K562 treated with DMSO at 1 percent for 48 hours (cell line): ENCODE data around the gene OR2T11. TPM values are rescaled to one million over a fixed set of nuclear protein-coding genes. Genes with fewer than 3 reads are reported as not detected.

Source experiments
- total RNA-seq: library from RNA; unstranded; fragments of 300-600 nt; gene quantifications from 2 replicates; pipeline ENCODE4 v1.2.3, GENCODE V29; 2022; ENCODE audit warnings: low replicate concordance; ENCODE audit errors: extremely low read depth

The OR2T11 gene
- total RNA-seq, result not detected in 2 replicates

DNA sequence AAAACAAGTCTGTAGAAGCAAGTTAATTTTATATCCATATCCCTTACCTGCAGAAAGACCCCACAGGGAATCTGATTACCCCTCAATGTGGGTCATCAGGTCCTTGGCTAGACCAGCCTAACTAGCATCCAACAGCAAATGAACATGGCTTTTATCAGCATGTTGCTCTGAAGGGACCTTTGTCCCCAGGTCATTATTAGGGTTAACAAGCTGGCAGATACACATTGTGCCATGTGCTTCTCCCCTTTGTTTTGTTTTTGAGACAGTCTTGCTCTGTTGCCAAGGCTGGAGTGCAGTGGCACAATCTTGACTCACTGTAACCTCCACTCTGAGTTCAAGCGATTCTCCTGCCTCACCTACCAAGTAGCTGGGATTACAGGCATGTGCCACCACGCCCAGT is at the start of gene OR2T11:
OR2T11 (minus strand) TSS at position 101 of the 400 bp plus-strand sequence. CDS start 7,963 bp downstream, outside the sequence.

DNA sequence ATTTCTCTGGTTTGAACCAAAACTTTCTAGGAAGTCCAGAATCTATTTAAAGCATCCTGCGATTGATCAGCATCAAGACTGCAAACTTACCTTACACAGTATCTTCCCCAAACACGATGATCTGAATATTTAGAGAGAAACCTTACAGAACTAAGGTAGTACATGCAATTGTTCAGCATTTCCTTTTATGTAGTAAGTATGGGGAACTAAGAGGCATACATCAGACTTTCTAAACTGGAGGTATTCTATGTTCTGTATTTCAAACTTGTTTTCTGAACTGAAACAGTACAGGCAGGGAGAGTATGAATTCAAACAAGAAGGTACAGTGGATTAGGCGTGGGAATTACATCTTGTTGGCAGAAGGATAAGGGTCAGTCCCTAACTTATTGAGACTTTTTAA is 20.5 kb upstream of the OR2T11 start, which contains the start of gene OR2T27:
OR2T27 (minus strand) TSS at position 175 of the 400 bp plus-strand sequence. CDS start 4,644 bp downstream, outside the sequence.

DNA sequence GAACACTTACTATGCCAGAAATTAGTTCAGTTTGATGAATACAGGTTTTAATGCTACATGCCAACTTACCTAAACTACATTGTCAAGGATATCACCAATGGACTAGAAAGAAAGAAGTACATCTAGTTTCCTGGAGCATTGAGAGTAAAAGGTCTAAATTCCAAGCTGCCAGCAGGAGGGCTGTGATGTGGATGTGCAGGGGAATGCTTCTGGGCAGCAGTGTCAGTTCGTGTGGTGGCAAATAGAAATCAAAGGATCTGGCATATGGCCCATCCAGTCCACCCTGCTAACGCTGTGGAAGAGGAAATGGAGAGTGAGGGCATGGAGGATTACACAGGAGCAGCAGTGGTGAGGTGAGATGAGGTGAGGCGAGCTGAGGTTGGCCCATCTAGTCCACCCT is 10.3 kb upstream of the OR2T11 start, which contains the start of gene OR2T35:
OR2T35 (minus strand) TSS at position 101 of the 400 bp plus-strand sequence. CDS start 6,020 bp downstream, outside the sequence.

DNA sequence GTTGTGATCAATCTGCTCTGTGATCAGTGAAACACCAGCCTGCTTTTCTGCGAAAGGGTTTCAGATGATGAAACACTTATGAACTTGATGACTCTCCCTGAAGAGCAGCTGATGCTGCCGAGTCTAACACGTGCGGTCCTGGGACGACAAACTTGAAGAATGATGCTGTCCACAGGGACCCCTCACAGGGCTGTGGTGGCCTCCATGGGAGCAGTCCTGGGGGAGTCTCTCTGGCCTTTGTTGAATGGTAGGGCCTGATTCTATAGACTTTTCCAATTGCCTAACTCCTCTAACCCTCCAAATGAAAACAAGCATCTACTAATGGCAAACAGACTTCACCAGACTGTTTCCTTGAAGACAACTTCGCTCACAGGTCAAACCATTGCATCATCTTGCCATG is 37.3 kb downstream of the OR2T11 start, which contains the start of gene OR2T10:
OR2T10 (minus strand) TSS at position 112 of the 400 bp plus-strand sequence. CDS start 3,932 bp downstream, outside the sequence.

GRCh38 chr1:248574657-248575056 is 60.2 kb downstream of the OR2T11 start, which contains the start of gene OR2T34:
OR2T34 (minus strand) TSS chr1:248574757; CDS start chr1:248574757, 0 bp downstream.

Other genes with a start within 250 kb of the OR2T11 start
- gene OR2T1, start 232.0 kb downstream of the OR2T11 start, total RNA-seq, result not detected in 2 replicates
- not detected in 2 replicates for gene OR2T2, start 189.5 kb downstream of the OR2T11 start, total RNA-seq
- not detected in 2 replicates for gene OR2T3, start 161.7 kb downstream of the OR2T11 start, total RNA-seq
- not detected in 2 replicates for gene OR2T5, start 146.5 kb downstream of the OR2T11 start, total RNA-seq
- not detected in 2 replicates for gene OR2G6, start 127.0 kb downstream of the OR2T11 start, total RNA-seq
- gene OR2T29, start 72.3 kb downstream of the OR2T11 start, total RNA-seq, result not detected in 2 replicates
- gene OR2T34, start 60.3 kb downstream of the OR2T11 start, total RNA-seq, result not detected in 2 replicates
- not detected in 2 replicates for gene OR2T10, start 37.4 kb downstream of the OR2T11 start, total RNA-seq
- gene OR2T35, start 10.2 kb upstream of the OR2T11 start, total RNA-seq, result not detected in 2 replicates
- not detected in 2 replicates for gene OR2T27, start 20.4 kb upstream of the OR2T11 start, total RNA-seq
- gene OR14I1, start 67.7 kb upstream of the OR2T11 start, total RNA-seq, result not detected in 2 replicates
- gene LYPD8, start 120.7 kb upstream of the OR2T11 start, total RNA-seq, result not detected in 2 replicates
- not detected in 2 replicates for gene SH3BP5L, start 190.8 kb upstream of the OR2T11 start, total RNA-seq
- not detected in 2 replicates for gene ZNF672, start 203.1 kb upstream of the OR2T11 start, total RNA-seq
- not detected in 2 replicates for gene ZNF692, start 224.0 kb upstream of the OR2T11 start, total RNA-seq